Measurements from ENCODE around the gene VPS8.

DNA sequence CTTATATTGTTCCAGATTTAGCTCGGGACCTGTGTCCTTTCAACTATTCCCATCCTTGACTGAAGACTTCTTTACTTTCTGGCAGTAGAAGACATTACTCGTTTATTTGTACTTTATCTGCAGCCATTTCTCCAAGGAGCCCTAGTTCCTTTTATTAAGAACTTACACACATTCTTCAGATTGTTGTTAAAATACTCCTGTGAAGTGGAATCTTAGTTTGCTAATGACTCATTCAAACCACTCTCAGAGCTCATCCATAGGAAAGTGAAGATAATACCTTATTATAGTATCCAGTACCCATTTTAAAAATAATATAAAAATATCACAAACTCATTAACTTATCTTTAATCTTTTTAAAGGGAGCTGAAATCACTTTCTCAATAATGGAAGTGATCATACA is 277.4 kb downstream of the VPS8 start:
- TF ChIP-seq CBX3 (IDR thresholded peaks at IDR 0.05; ENCODE audit: low read depth) (no peak), EZH2 (IDR thresholded peaks at IDR 0.05) (no peak), POLR2A (IDR thresholded peaks at IDR 0.05; ENCODE audit: borderline replicate concordance, extremely low read depth, insufficient read depth, insufficient read length) (no peak), RAD21 (IDR thresholded peaks at IDR 0.05; ENCODE audit: low read depth) (no peak), SP1 (IDR thresholded peaks at IDR 0.05; ENCODE audit: low read depth) (no peak), JUND (IDR thresholded peaks at IDR 0.05) (no peak), CEBPB (IDR thresholded peaks at IDR 0.05; ENCODE audit: low read depth) (no peak)
- TF ChIP-seq, protein P1, sequence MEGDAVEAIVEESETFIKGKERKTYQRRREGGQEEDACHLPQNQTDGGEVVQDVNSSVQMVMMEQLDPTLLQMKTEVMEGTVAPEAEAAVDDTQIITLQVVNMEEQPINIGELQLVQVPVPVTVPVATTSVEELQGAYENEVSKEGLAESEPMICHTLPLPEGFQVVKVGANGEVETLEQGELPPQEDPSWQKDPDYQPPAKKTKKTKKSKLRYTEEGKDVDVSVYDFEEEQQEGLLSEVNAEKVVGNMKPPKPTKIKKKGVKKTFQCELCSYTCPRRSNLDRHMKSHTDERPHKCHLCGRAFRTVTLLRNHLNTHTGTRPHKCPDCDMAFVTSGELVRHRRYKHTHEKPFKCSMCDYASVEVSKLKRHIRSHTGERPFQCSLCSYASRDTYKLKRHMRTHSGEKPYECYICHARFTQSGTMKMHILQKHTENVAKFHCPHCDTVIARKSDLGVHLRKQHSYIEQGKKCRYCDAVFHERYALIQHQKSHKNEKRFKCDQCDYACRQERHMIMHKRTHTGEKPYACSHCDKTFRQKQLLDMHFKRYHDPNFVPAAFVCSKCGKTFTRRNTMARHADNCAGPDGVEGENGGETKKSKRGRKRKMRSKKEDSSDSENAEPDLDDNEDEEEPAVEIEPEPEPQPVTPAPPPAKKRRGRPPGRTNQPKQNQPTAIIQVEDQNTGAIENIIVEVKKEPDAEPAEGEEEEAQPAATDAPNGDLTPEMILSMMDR (IDR thresholded peaks at IDR 0.05 in 2 of 3, conservative IDR thresholded peaks at IDR 0.05 in 1 of 3; ENCODE audit: borderline replicate concordance in 1 of 3, insufficient read depth in 1 of 3, low read depth in 2 of 3, low read length in 2 of 3) = no peak

All from HCT116 (cell line).